Measurements from ENCODE around the gene PALLD. TPM values are rescaled to one million over a fixed set of nuclear protein-coding genes. Genes with fewer than 3 reads are reported as not detected.

The PALLD gene
- total RNA-seq, 1 experiment from 2014 or later, result 18.3 TPM

DNA sequence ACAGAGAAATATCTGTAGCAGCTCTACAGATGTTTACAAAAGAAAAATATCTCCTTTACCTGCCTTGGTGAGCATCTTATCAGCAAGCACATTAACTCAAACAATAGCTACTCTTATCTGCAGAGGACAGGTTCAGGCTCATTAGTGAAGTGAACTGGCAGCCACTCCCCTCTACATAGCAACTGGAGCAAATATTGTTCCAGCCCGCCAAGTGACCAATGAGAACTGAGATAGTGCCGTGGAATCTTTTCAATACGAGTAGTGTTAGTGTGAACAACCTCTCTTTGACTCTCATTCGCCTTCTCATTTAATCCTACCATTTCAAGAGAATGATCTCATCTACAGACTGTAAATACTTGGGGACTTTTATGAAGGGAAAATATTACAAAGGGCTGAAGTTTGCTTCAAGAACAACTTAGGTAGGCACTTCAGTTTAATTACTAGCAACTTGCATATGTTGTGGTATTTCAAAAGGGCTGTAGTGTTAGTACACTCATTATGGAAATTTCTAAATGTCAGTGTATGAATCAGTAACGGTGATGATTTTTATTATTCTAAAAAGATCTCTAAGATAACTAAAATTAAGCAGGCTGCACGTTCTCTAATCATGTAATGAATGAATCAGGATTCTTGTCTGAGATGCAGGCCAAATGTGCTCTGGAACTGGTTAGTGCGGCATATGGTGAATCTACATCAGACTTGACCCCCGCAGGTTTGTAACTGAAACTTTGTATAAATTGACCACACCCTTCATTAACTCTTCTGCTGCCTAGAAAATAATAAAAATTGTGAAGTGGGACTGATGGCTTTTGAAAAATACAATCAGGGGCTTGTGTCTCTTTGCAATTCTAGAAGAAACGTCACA, 72.4 kb downstream of the PALLD start:
- H3K4me1 ChIP-seq (ENCODE audit: insufficient read depth, low read length), result no peaks in the 10 kb centered on the region
- no peak overlapping the region for H3K27ac Mint-ChIP-seq
- H3K27ac ChIP-seq (ENCODE audit: insufficient read length, low read depth, low read length), result no peak overlapping the region
- H2BK15ac ChIP-seq (ENCODE audit: low read depth, low read length), result no peak overlapping the region
- no peaks in the 10 kb centered on the region for H3K27me3 ChIP-seq (ENCODE audit: insufficient read depth, low read length)
- no peak overlapping the region for H2BK120ac ChIP-seq (ENCODE audit: low read depth, low read length, poor library complexity, severe bottlenecking)
- no peak overlapping the region for H3K4me3 Mint-ChIP-seq
- H2BK20ac ChIP-seq (ENCODE audit: low read depth, low read length, poor library complexity, severe bottlenecking), result no peak overlapping the region
- H4K8ac ChIP-seq (replicated peaks; ENCODE audit: insufficient read length, low read depth, low read length), result no peak overlapping the region
- no peak for DNase-seq
- no peaks in the 10 kb centered on the region for H3K9me3 Mint-ChIP-seq
- H3K4me2 ChIP-seq (ENCODE audit: insufficient read depth, insufficient read length, low read length), result no peak overlapping the region
- no peak overlapping the region for H3T11ph ChIP-seq (ENCODE audit: low read length)
- H3K9me3 ChIP-seq (ENCODE audit: control insufficient read depth, low read depth, low read length), result no peaks in the 10 kb centered on the region
- H2AK5ac ChIP-seq (ENCODE audit: insufficient read length, low read length), result no peak overlapping the region
- no peaks in the 10 kb centered on the region for H3K23me2 ChIP-seq (ENCODE audit: insufficient read length, low read depth, low read length, poor library complexity, severe bottlenecking)
- no peak overlapping the region for H4K91ac ChIP-seq (ENCODE audit: insufficient read length, low read depth, low read length)
- H3K18ac ChIP-seq (ENCODE audit: insufficient read length, low read depth, low read length), result no peak overlapping the region
- no peak for TF ChIP-seq CTCF (conservative IDR thresholded peaks at IDR 0.05)
- H3K27me3 Mint-ChIP-seq (ENCODE audit: low read depth), result peaks cover 3% of the 10 kb centered on the region
- peaks cover 2 to 4% of the 10 kb centered on the region in 2 experiments for H3K4me1 Mint-ChIP-seq
- H2BK5ac ChIP-seq (ENCODE audit: insufficient read length, low read length), result no peak overlapping the region
- no peaks in the 10 kb centered on the region for H3K79me1 ChIP-seq (ENCODE audit: insufficient read depth, low read depth, low read length, poor library complexity, severe bottlenecking)
- H3K56ac ChIP-seq (ENCODE audit: insufficient read length, low read depth, low read length), result no peak overlapping the region
- no peaks in the 10 kb centered on the region for H4K20me1 ChIP-seq (ENCODE audit: control insufficient read depth, insufficient read depth, insufficient read length)
- no peak overlapping the region for H3K14ac ChIP-seq (ENCODE audit: insufficient read depth, low read length)
- H3K9ac ChIP-seq (ENCODE audit: extremely low read depth, insufficient read length, low read length), result no peak overlapping the region
- no peak overlapping the region for H4K5ac ChIP-seq (ENCODE audit: insufficient read length, low read depth, low read length)
- no peak overlapping the region for H3K23ac ChIP-seq (ENCODE audit: insufficient read length, low read depth, low read length)
- no peak overlapping the region for H2BK12ac ChIP-seq (ENCODE audit: insufficient read length, low read depth, low read length)
- H3K4ac ChIP-seq (ENCODE audit: low read depth, low read length), result no peak overlapping the region
- H3K79me2 ChIP-seq (ENCODE audit: insufficient read depth, low read length), result no peaks in the 10 kb centered on the region
- WGBS (ENCODE audit: extremely low coverage, insufficient read length, low lambda C conversion rate), result no CpG with 5 or more reads among the region's 9 CpGs
- H3K36me3 Mint-ChIP-seq (ENCODE audit: insufficient read depth in 1 of 3, low read depth in 3 of 3), result no peaks in the 10 kb centered on the region
- no peak overlapping the region for H2AFZ ChIP-seq (ENCODE audit: low read length)

Measured in H9 (cell line).